Chondrocyte (in vitro differentiated cells): Measurements from ENCODE around the gene SAMD1. TPM values are rescaled to one million over a fixed set of nuclear protein-coding genes. Genes with fewer than 3 reads are reported as not detected.

Source experiments
- DNase-seq: peaks from one replicate; pipeline ENCODE4 v3.0.0; 2021; ENCODE audit warnings: mixed read lengths, low spot score
- H3K27ac Mint-ChIP-seq: one replicate; pipeline ENCODE4 v1.8.0; 2021; ENCODE audit warnings: mild to moderate bottlenecking, moderate library complexity, mixed read lengths; ENCODE audit not compliant: unreplicated experiment
- H3K27me3 Mint-ChIP-seq: 2 replicates; pipeline ENCODE4 v1.8.0; 2021; ENCODE audit warnings: low read depth, mixed read lengths
- H3K36me3 Mint-ChIP-seq: 2 replicates; pipeline ENCODE4 v1.8.0; 2021; ENCODE audit warnings: low read depth, mixed read lengths
- H3K4me1 Mint-ChIP-seq: 2 replicates; pipeline ENCODE4 v1.8.0; 2021; ENCODE audit warnings: low read depth, mild to moderate bottlenecking, mixed read lengths
- H3K4me3 Mint-ChIP-seq: one replicate; pipeline ENCODE4 v1.8.0; 2021; ENCODE audit warnings: mild to moderate bottlenecking, moderate library complexity, mixed read lengths; ENCODE audit not compliant: unreplicated experiment
- H3K9me3 Mint-ChIP-seq: 2 replicates; pipeline ENCODE4 v1.8.0; 2021; ENCODE audit warnings: low read depth, mixed read lengths
- total RNA-seq: library from RNA; stranded (reverse); gene quantifications from 3 replicates; pipeline ENCODE4 v1.2.1, GENCODE V29; 2021
- TF ChIP-seq, protein P1 (sequence below): fragments of 200-600 bp; sonication (generic); IDR thresholded peaks from 2 replicates; pipeline ENCODE4 v1.5.0; 2021; ENCODE audit warnings: antibody characterized with exemption, mild to moderate bottlenecking, moderate library complexity

SAMD1 gene
- total RNA-seq, 1 donor from 2014 or later: 41.8 TPM

DNA sequence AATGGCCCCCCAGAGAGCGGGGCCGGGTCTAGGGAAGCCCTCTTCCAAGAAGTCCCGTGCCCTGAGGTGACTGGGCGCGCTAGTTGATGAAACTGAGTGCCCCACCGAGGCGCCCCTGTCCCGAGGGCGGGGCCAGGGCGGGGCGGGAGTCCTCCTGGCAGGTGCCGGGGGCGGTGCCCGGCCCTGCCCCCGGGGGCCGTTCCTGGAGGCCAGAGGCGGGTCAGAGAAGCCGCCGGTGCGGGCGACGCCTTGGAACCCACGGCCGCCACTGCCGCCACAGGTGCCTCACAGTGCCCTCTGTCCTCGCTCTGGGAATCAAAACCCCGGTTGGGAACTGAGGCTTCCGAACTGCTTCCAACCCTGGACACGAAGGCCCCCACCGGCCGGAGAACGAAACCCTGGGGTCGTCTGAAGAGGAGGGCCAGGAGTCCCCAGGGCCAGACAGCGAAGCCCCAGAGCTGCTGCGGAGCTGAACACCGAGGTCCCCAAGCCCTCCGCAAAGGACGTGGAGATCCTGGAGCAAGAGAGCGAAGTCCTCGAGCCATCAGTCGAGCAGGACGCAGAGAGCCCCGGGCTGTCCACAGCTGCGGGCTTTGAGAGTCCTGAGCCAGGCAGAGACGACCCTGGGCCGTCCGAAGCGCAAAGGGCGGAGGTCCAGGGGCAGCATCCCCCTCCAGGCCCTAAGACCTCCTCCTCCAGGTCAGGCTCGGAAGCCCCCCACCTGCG is 17.9 kb downstream of the SAMD1 start, which contains the start of gene MISP3:
TSS of gene MISP3 (plus strand) at position 252 of the 726 bp plus-strand sequence. CDS start 524 bp downstream, outside the sequence.
- Mint-ChIP-seq H3K9me3 (no peaks in the 10 kb centered on the region), H3K27me3 (no peaks in the 10 kb centered on the region), H3K4me1 (peaks cover 18% of the 10 kb centered on the region), H3K4me3 (peak within 1 kb of the TSS; percentile 98), H3K36me3 (no peaks in the 10 kb centered on the region), H3K27ac (peak within 1 kb of the TSS; percentile 54)
- no peak for DNase-seq
- TF ChIP-seq, protein P1, sequence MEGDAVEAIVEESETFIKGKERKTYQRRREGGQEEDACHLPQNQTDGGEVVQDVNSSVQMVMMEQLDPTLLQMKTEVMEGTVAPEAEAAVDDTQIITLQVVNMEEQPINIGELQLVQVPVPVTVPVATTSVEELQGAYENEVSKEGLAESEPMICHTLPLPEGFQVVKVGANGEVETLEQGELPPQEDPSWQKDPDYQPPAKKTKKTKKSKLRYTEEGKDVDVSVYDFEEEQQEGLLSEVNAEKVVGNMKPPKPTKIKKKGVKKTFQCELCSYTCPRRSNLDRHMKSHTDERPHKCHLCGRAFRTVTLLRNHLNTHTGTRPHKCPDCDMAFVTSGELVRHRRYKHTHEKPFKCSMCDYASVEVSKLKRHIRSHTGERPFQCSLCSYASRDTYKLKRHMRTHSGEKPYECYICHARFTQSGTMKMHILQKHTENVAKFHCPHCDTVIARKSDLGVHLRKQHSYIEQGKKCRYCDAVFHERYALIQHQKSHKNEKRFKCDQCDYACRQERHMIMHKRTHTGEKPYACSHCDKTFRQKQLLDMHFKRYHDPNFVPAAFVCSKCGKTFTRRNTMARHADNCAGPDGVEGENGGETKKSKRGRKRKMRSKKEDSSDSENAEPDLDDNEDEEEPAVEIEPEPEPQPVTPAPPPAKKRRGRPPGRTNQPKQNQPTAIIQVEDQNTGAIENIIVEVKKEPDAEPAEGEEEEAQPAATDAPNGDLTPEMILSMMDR: no peak

DNA sequence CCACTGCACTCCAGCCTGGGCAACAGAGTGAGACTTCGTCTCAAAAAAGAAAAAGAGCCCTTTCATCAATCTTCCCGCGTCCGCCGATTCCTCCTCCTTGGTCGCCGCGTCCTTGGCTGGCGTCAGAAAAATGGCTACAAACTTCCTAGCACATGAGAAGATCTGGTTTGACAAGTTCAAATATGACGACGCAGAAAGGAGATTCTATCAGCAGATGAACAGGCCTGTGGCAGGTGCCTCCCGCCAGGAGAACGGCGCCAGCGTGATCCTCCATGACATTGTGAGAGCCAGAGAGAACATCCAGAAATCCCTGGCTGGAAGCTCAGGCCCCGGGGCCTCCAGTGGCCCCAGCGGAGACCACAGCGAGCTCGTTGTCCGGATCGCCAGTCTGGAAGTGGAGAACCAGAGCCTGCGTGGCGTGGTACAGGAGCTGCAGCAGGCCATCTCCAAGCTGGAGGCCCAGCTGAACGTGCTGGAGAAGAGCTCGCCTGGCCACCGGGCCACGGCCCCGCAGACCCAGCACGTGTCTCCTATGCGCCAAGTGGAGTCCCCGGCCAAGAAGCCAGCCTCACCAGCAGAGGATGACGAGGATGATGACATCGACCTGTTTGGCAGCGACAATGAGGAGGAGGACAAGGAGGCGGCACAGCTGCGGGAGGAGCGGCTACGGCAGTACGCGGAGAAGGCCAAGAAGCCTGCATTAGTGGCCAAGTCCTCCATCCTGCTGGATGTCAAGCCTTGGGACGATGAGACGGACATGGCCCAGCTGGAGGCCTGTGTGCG is 20.1 kb downstream of the SAMD1 start:
- H3K27me3 Mint-ChIP-seq: no peaks in the 10 kb centered on the region
- H3K36me3 Mint-ChIP-seq: no peaks in the 10 kb centered on the region
- no peak for DNase-seq
- H3K4me3 Mint-ChIP-seq: no peak overlapping the region
- no peak overlapping the region for H3K27ac Mint-ChIP-seq
- TF ChIP-seq, protein P1: no peak
- peaks cover 17% of the 10 kb centered on the region for H3K4me1 Mint-ChIP-seq
- H3K9me3 Mint-ChIP-seq: no peaks in the 10 kb centered on the region

DNA sequence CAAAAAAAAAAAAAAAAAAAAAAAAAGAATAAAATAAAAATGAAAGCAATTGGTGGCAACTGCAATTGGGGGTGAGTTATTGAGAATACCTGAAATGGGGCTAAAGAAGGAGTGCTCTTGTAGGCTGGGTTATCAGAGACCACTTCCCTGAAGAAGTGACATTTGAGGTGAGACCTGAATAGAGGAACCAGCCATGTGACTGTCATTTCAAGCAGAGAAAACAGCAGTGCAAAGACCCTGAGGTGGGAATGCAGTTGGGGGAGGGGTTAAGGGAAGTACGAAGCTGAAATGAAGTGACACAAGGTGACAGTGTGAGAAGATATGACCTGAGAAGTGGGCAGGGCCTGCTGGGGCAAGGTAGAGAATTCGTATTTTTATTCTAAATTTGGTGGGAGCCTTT is 24.4 kb downstream of the SAMD1 start:
- TF ChIP-seq, protein P1: no peak
- DNase-seq: no peak
- Mint-ChIP-seq H3K4me3 (no peak overlapping the region), H3K27ac (no peak overlapping the region), H3K36me3 (no peaks in the 10 kb centered on the region), H3K4me1 (no peaks in the 10 kb centered on the region), H3K27me3 (no peaks in the 10 kb centered on the region), H3K9me3 (no peaks in the 10 kb centered on the region)

DNA sequence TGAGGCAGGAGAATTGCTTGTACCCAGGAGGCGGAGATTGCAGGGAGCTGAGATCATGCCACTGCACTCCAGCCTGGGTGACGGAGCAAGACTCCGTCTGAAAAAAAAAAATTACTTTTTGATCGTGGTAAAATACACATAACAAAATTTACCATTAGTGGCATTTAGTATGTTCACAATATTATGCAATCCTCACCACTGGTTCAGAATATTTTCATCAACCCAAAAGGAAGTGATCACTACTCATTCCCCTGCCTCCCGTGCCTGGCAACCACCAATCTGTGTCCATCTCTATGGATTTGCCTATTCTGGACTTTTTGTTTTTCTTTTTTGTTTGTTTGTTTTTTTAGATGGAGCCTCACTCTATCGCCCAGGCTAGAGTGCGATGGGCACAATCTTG is 27.4 kb downstream of the SAMD1 start:
- H3K27ac Mint-ChIP-seq: no peak overlapping the region
- peaks cover 3% of the 10 kb centered on the region for H3K27me3 Mint-ChIP-seq
- peaks cover 6% of the 10 kb centered on the region for H3K4me1 Mint-ChIP-seq
- no peak overlapping the region for H3K4me3 Mint-ChIP-seq
- TF ChIP-seq, protein P1: no peak
- no peaks in the 10 kb centered on the region for H3K9me3 Mint-ChIP-seq
- no peak for DNase-seq
- H3K36me3 Mint-ChIP-seq: no peaks in the 10 kb centered on the region

DNA sequence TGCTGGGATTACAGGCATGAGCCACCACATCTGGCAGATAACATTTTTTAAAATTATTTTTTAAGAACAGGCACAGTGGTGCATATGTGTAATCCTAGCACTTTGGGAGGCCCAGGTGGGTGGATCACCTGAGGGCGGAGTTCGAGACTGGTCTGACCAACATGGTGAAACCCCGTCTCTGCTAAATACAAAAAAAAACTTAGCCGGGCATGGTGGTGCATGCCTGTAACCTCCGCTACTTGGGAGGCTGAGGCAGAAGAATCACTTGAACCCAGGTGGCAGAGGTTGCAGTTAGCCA is 28.0 kb downstream of the SAMD1 start:
- Mint-ChIP-seq H3K36me3 (no peaks in the 10 kb centered on the region), H3K27me3 (peaks cover 3% of the 10 kb centered on the region)

More for the DNA sequence above, 28.0 kb downstream of the SAMD1 start:
- Mint-ChIP-seq H3K27ac (no peak overlapping the region), H3K4me3 (no peak overlapping the region), H3K9me3 (no peaks in the 10 kb centered on the region), H3K4me1 (peaks cover 11% of the 10 kb centered on the region)
- no peak for DNase-seq
- TF ChIP-seq, protein P1: no peak
